ENCODE results near the gene AUH. TPM values are rescaled to one million over a fixed set of nuclear protein-coding genes. Genes with fewer than 3 reads are reported as not detected.

Gene AUH
- total RNA-seq, 1 donor from 2014 or later, result 28.5 TPM

DNA sequence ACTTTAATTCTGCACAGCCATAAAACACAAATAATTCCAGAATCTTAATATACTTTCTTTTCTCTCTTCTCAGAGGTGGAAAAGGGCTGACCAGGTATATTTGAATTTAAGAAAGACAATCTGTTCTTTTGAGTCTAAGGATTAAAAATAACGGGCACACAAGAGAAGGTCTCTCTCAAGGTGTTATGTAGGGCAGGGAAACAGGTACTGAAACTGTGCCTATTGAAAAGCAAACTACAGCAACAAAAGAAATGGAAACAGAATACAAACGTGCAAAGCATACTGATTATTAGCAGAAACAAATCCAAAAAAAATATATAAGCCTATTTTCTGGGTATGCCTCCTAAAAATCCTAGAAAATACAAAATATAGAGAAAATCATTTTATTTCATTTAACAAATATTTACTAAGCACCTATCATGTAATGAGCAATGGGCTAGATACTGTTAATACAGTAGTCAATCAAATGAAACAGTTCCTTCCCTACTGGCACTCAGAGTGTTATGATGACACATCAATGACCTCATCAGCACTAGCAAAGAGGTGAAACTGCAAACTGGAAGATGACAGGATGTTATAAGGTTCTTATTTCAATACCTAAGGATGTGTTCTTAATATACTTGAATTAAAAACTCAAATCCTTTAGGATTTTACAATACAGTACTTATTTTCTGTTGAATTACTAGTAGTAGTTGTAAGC is 87.7 kb downstream of the AUH start:
- H3K27me3 Mint-ChIP-seq (ENCODE audit: unreplicated experiment), result no peaks in the 10 kb centered on the region
- no peaks in the 10 kb centered on the region for H3K9me3 Mint-ChIP-seq (ENCODE audit: unreplicated experiment)
- no peak overlapping the region for H3K27ac Mint-ChIP-seq (ENCODE audit: unreplicated experiment)
- no peak for TF ChIP-seq CTCF (IDR thresholded peaks at IDR 0.05; ENCODE audit: partially characterized antibody, unreplicated experiment)
- peaks cover 8% of the 10 kb centered on the region for H3K4me1 Mint-ChIP-seq (ENCODE audit: low read depth, unreplicated experiment)
- no peak overlapping the region for H3K4me3 Mint-ChIP-seq (ENCODE audit: unreplicated experiment)
- no peaks in the 10 kb centered on the region for H3K36me3 Mint-ChIP-seq (ENCODE audit: unreplicated experiment)
- DNase-seq, result no peak

DNA sequence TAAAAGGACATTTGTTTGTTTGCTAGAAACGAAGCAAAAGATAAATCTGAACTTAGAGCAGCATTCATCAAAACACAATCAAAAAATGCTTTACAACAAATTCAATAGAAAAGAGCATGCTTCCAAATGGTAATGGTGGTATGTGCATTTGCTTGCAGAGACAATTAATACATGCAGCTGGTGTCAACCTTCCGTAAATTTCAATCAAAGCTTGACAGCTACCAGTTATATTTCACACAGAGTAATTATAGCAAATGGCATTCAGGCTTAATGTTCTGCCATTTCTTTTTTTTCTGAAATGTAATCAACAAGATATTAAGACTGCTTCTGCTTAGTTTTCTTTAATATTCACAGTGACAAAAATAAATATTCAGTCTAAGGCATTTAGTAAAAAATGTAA is 90.6 kb downstream of the AUH start:
- Mint-ChIP-seq H3K9me3 (ENCODE audit: unreplicated experiment) (no peaks in the 10 kb centered on the region), H3K36me3 (ENCODE audit: unreplicated experiment) (no peaks in the 10 kb centered on the region), H3K4me3 (ENCODE audit: unreplicated experiment) (no peak overlapping the region), H3K27me3 (ENCODE audit: unreplicated experiment) (no peaks in the 10 kb centered on the region), H3K4me1 (ENCODE audit: low read depth, unreplicated experiment) (peaks cover 1% of the 10 kb centered on the region), H3K27ac (ENCODE audit: unreplicated experiment) (no peak overlapping the region)
- TF ChIP-seq CTCF (IDR thresholded peaks at IDR 0.05; ENCODE audit: partially characterized antibody, unreplicated experiment), result no peak
- DNase-seq, result no peak

DNA sequence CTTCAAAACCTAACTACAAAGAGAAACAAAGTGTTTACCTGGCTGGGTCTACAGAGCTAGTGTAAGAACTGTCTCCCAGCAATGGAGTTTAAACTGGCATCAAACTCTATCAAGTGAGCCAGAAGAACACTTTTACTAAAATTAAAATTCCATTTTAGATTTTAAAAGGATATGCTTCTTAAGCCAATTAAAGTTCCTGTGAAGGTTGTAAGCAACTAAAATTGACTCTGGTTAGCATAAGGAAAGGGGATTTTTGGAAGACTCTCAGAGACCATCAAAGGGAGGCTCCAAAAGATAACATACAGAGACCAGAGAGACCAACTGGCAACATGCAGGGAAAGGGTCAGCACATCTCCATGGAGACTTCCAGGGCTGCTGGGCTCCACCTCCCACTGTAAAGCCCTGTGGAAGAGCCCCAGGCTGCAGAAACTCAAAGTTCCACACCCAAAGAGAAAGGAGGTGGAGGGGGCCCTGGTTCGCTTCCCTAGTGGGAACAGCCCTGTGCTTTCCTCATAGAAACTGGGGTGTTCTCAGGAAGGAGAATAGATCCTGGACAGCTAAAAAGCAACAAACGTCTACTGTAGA is 91.7 kb downstream of the AUH start:
- Mint-ChIP-seq H3K9me3 (ENCODE audit: unreplicated experiment) (no peaks in the 10 kb centered on the region), H3K27me3 (ENCODE audit: unreplicated experiment) (no peaks in the 10 kb centered on the region)

DNA sequence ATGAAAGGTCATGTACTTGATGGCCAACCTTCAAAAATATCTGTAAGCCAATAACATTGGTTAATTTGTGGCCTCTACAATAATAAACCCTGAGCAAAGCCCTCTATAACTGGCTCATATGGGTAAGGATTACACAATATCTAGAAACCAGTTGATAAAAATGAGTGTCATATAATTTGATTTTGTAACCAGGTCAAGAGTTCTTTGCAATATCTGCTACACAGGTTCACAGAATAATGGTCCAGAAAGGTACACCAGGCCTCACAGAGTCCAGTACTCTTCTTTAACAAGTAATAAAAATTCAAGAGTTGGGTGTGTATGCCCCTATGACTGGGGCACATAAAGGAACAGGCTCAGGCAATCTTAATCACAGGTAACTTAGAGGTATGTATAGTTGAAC is 95.3 kb downstream of the AUH start:
- DNase-seq, result no peak
- Mint-ChIP-seq H3K4me1 (ENCODE audit: low read depth, unreplicated experiment) (peaks cover 1% of the 10 kb centered on the region), H3K27me3 (ENCODE audit: unreplicated experiment) (no peaks in the 10 kb centered on the region), H3K4me3 (ENCODE audit: unreplicated experiment) (no peak overlapping the region), H3K9me3 (ENCODE audit: unreplicated experiment) (no peaks in the 10 kb centered on the region), H3K36me3 (ENCODE audit: unreplicated experiment) (no peaks in the 10 kb centered on the region), H3K27ac (ENCODE audit: unreplicated experiment) (no peak overlapping the region)
- no peak for TF ChIP-seq CTCF (IDR thresholded peaks at IDR 0.05; ENCODE audit: partially characterized antibody, unreplicated experiment)

More for the DNA sequence above, 91.7 kb downstream of the AUH start:
- no peak for TF ChIP-seq CTCF (IDR thresholded peaks at IDR 0.05; ENCODE audit: partially characterized antibody, unreplicated experiment)
- Mint-ChIP-seq H3K36me3 (ENCODE audit: unreplicated experiment) (no peaks in the 10 kb centered on the region), H3K4me3 (ENCODE audit: unreplicated experiment) (no peak overlapping the region), H3K27ac (ENCODE audit: unreplicated experiment) (no peak overlapping the region), H3K4me1 (ENCODE audit: low read depth, unreplicated experiment) (peaks cover 1% of the 10 kb centered on the region)
- DNase-seq, result no peak

- Mint-ChIP-seq H3K27ac (ENCODE audit: unreplicated experiment) (no peak overlapping the region), H3K36me3 (ENCODE audit: unreplicated experiment) (no peaks in the 10 kb centered on the region), H3K9me3 (ENCODE audit: unreplicated experiment) (no peaks in the 10 kb centered on the region), H3K4me3 (ENCODE audit: unreplicated experiment) (no peak overlapping the region), H3K4me1 (ENCODE audit: low read depth, unreplicated experiment) (peaks cover 1% of the 10 kb centered on the region), H3K27me3 (ENCODE audit: unreplicated experiment) (no peaks in the 10 kb centered on the region)
- TF ChIP-seq CTCF (IDR thresholded peaks at IDR 0.05; ENCODE audit: partially characterized antibody, unreplicated experiment), result no peak
- DNase-seq, result no peak
Measured at GRCh38 chr9:91265514-91265913, 96.2 kb downstream of the AUH start.
